LNCaP clone FGC (cell line): ENCODE measurements around the gene ACTA2.

Source experiments
- DNase-seq: peaks from one replicate; pipeline ENCODE4 v3.0.0-alpha.2; 2011; ENCODE audit warnings: low read depth
- H3K4me3 ChIP-seq: 2 replicates; pipeline ENCODE4 v1.5.1; 2011; ENCODE audit warnings: mild to moderate bottlenecking, low read depth, low read length, control low read depth
- CTCF ChIP-seq: IDR thresholded peaks from 2 replicates; pipeline ENCODE4 v1.5.1; 2012; ENCODE audit warnings: mild to moderate bottlenecking; ENCODE audit not compliant: control insufficient read depth, insufficient read depth; ENCODE audit errors: extremely low read depth

The ACTA2 gene

GRCh38 chr10:88982366-88982765 lies 29.8 kb upstream of the ACTA2 start:
- DNase-seq = no peak
- no peak for TF ChIP-seq CTCF
- H3K4me3 ChIP-seq = no peak overlapping the region

- no peak for TF ChIP-seq CTCF
- no peak overlapping the region for H3K4me3 ChIP-seq
Observed at GRCh38 chr10:88981435-88981834, 28.9 kb upstream of the ACTA2 start.

GRCh38 chr10:88980800-88981199 lies 28.2 kb upstream of the ACTA2 start:
- no peak for TF ChIP-seq CTCF
- DNase-seq = no peak
- H3K4me3 ChIP-seq = no peak overlapping the region

More at GRCh38 chr10:88981435-88981834, 28.9 kb upstream of the ACTA2 start:
- DNase-seq = no peak

DNA sequence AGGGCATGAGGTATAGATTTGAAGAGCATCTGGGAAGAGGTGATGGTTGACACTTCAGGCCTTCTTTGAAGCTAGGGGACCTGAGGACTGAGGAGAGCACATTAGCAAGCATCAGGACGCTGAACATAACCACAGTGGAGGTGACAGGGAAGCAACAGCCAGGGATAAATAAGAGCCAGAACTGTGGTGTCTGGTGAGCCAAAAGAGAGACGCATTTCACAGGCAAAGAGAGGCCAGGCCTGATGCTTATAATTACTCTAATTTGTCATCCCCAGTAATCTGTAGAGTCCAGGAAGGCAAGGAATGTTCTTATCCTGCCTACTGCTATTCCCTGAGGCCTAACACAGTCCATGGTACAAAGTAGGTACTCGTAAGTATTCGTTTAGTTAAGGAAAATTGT lies 27.7 kb upstream of the ACTA2 start:
- no peak for DNase-seq
- no peak for TF ChIP-seq CTCF
- H3K4me3 ChIP-seq = no peak overlapping the region

DNA sequence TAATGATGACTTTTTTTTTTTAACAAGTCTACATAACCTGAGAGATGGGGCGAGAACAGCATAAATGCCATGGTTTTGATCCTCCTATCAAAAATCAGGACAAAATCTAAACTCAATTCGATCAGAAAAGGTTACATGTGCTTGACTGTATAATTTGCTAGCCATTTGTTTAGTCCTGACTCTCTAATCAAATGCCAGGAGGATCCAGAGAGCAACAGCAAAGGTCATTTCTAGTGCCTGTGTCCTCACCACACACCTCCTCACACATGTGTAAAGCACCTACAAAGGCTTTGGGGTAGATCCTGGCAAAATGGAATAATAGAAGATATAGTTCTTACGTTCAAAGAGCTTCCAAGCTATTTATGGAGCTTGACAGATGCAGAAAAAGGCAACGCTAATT lies 27.0 kb upstream of the ACTA2 start:
- TF ChIP-seq CTCF = no peak
- DNase-seq = no peak
- no peak overlapping the region for H3K4me3 ChIP-seq

GRCh38 chr10:88979153-88979562 lies 26.6 kb upstream of the ACTA2 start:
- H3K4me3 ChIP-seq = no peak overlapping the region
- no peak for DNase-seq
- TF ChIP-seq CTCF = no peak

- no peak overlapping the region for H3K4me3 ChIP-seq
- no peak for TF ChIP-seq CTCF
- no peak for DNase-seq
Observed at GRCh38 chr10:88978463-88978862, 25.9 kb upstream of the ACTA2 start.
